Adrenal gland (tissue), 12 donors: ENCODE results near the gene CRELD1. TPM values are rescaled to one million over a fixed set of nuclear protein-coding genes. Genes with fewer than 3 reads are reported as not detected.
A peak's percentile ranks its signal among the peaks of the same experiment; 100 is the strongest.
"Not testable (repeated sequence)": the region's sequence is repeated elsewhere in the genome, so short reads cannot be mapped to it uniquely, and the experiment has no call there.

Experiments
- DNase-seq, 7 donors: peaks; one replicate each; pipeline ENCODE4 v3.0.0-alpha.2; 2019 to 2020
- H3K27ac ChIP-seq, 5 donors: fragments of 200-600 bp; sonication (generic) in 4 of 5; 1 replicate in 3 of 5; 2 replicates in 2 of 5; pipeline versions ENCODE4 v1.5.1 to v1.8.0; 2016 to 2020; ENCODE audit warnings: mild to moderate bottlenecking in 1 of 5
- H3K27me3 ChIP-seq: fragments of 200-600 bp; 2 replicates; pipeline ENCODE4 v1.8.0; 2021
- H3K36me3 ChIP-seq, 2 donors: fragments of 200-600 bp; replicated peaks in 1 of 2; 1 replicate in 1 of 2; 2 replicates in 1 of 2; pipeline versions ENCODE4 v1.5.1 to v1.8.0; 2018 to 2022
- H3K4me1 ChIP-seq, 2 donors: fragments of 200-600 bp; replicated peaks in 1 of 2; 1 replicate in 1 of 2; 2 replicates in 1 of 2; pipeline versions ENCODE4 v1.5.1 to v1.8.0; 2018 to 2021
- H3K4me3 ChIP-seq, 4 donors: fragments of 200-600 bp; sonication (generic) in 3 of 4; one replicate each; pipeline ENCODE4 v1.5.1; 2016 to 2018
- H3K9me3 ChIP-seq, 3 donors: fragments of 200-600 bp; sonication (generic) in 1 of 3; replicated peaks in 1 of 3; 1 replicate in 2 of 3; 2 replicates in 1 of 3; pipeline versions ENCODE4 v1.5.1 to v1.8.0; 2016 to 2021
- CTCF ChIP-seq, 6 experiments: fragments of 450-650 bp in 4 of 6; fragments of 200-600 bp in 2 of 6; sonication (generic) in 1 of 6; IDR thresholded peaks; 1 replicate in 5 of 6; 2 replicates in 1 of 6; pipeline versions ENCODE4 v1.5.1 to v1.8.0; 2016 to 2021; ENCODE audit warnings: antibody characterized with exemption in 6 of 6, mild to moderate bottlenecking in 2 of 6, moderate library complexity in 1 of 6
- POLR2A ChIP-seq, 2 donors: fragments of 450-650 bp; IDR thresholded peaks; one replicate each; pipeline ENCODE4 v1.6.1; 2017; ENCODE audit warnings: antibody characterized with exemption in 2 of 2, mild to moderate bottlenecking in 2 of 2, moderate library complexity in 1 of 2
- WGBS, 4 donors: extraction: QIAGEN DNeasy Blood & Tissue Kit in 2 of 4; methylation state at CpG; one replicate each; pipeline versions ENCODE4 v1.1.5 to v1.1.7; 2013 to 2017; 5-methylcytosine and 5-hydroxymethylcytosine counted together
- intact Hi-C, 2 donors: fragments of 100-400 bp; cut with DNase I; formaldehyde crosslinking; loops; one replicate each; pipeline versions ENCODE4 v1.14.1 to v1.15.0; 2022 to 2023
- polyA plus RNA-seq, 3 donors: library from polyadenylated mRNA; stranded (reverse); fragments of 200-250 nt in 2 of 3; fragments of 350-450 nt in 1 of 3; fragmentation: Illumina TruSeq in 1 of 3; extraction: RNeasy Lipid Tissue Mini Kit (QIAGEN cat#74804) in 1 of 3; gene quantifications; one replicate each; pipeline ENCODE4 v1.2.3, GENCODE V29; 2013 to 2014
- total RNA-seq, 9 donors: library from RNA; depleted of rRNA in 4 of 9; stranded (reverse); fragments of >200 nt in 4 of 9; fragments of 120-200 nt in 1 of 9; fragmentation: NEBNext Ultra II Directional in 1 of 9; extraction: Animal tissue kit (Norgen Biotek cat#: 25700) in 1 of 9; gene quantifications; one replicate each; pipeline versions ENCODE4 v1.1.0 to v1.2.4, GENCODE V29; 2013 to 2023
- donor health status: healthy with polysubstance abuse.
- donor health status: Bipolar disorder and iron deficiency.
- donor health status: DM: yes; HTN: yes; CAD: no.
- donor health status: DM: no; HTN: no; CAD: no.
- donor health status: DM: no; HTN: no; CAD: no.
- donor health status: DM: yes; HTN: yes; CAD: no.

The CRELD1 gene
- total and polyA plus RNA-seq, 12 donors, result 28.8 to 137 (median 47.8) TPM

- TF ChIP-seq POLR2A (IDR thresholded peaks at IDR 0.05) (no peak), CTCF (IDR thresholded peaks at IDR 0.05) (no peak)
- Histone ChIP-seq H3K27me3 (no peaks in the 10 kb centered on the region), H3K4me1 (peaks cover 19 to 21% of the 10 kb centered on the region in 2 donors), H3K4me3 (no peak overlapping the region), H3K27ac (peak overlapping the region in 2 of 5 donors; percentile 66 to 75), H3K36me3 (peaks cover 0 to 4% of the 10 kb centered on the region in 2 donors), H3K9me3 (no peaks in the 10 kb centered on the region)
- no peak for DNase-seq
- intact Hi-C loops, result no loop called here
- WGBS, 4 donors, result 75 to 81% (median 78%) methylated on average over 6 to 8 of the region's 8 CpGs
Measured at GRCh38 chr3:9898467-9899241, 35.0 kb upstream of the CRELD1 start.

DNA sequence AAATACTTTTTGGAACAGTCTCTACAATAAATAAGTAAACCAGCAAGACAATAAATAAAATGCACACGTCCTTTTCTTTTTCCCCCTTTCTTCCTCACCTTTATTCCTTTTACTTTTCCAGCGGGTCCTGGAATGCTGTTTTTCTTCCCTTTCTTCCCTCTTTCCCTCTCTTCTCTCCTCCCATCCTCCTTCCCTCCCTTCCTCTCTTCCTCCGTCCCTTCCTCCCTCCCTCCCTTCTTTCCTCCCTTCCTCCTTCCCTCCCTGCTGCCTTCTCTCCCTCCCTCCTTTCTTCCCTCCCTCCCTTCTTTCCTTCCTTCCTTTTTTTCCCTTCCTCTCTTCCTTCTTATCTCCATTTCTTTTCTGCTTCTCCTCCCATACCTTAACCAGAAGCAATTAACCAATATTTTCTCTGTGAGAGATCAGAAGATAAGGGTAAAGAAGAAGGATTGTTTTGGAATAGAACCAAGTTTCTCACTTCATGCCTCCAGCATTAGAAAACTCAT, 34.3 kb upstream of the CRELD1 start:
- intact Hi-C loops, result no loop called here
- H3K9me3 ChIP-seq, result no peaks in the 10 kb centered on the region
- no peak overlapping the region for H3K4me3 ChIP-seq
- H3K27me3 ChIP-seq, result no peaks in the 10 kb centered on the region
- DNase-seq, result no peak
- no peak for TF ChIP-seq POLR2A (IDR thresholded peaks at IDR 0.05)
- TF ChIP-seq CTCF (IDR thresholded peaks at IDR 0.05), result no peak
- H3K4me1 ChIP-seq, result peaks cover 13 to 14% of the 10 kb centered on the region in 2 donors
- WGBS, 4 donors, result 68 to 76% (median 71%) methylated on average over 3 of the region's 3 CpGs
- H3K27ac ChIP-seq, result no peak overlapping the region
- no peaks in the 10 kb centered on the region for H3K36me3 ChIP-seq

DNA sequence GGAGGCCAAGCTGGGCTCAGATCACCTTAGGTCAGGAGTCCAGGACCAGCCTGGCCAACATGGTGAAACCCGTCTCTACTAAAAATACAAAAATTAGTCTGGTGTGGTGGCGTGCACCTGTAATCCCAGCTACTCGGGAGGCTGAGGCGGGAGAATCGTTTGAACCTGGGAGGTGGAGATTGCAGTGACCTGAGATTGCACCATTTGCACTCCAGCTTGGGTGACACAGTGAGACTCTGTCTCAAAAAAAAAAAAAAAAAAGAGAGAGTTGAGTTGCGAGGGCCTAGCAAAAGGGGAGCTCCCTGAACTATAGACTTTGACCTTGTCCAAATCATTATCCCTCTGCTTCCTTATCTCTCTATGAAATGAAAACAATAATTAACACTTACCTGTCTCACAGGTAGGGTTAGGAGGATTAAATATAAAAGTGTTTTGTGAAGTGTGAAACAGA, 32.6 kb upstream of the CRELD1 start:
- WGBS, 4 donors, result 91 to 93% (median 93%) methylated on average over 6 of the region's 6 CpGs
- H3K36me3 ChIP-seq, intact Hi-C loops, H3K4me3 ChIP-seq, H3K27ac ChIP-seq, DNase-seq, H3K9me3 ChIP-seq, H3K27me3 ChIP-seq: not testable (repeated sequence)
- peaks cover 13 to 14% of the 10 kb centered on the region in 2 donors for H3K4me1 ChIP-seq

- DNase-seq, result no peak
- no peak overlapping the region for H3K27ac ChIP-seq
- intact Hi-C loops, result no loop called here
- peaks cover 13 to 14% of the 10 kb centered on the region in 2 donors for H3K4me1 ChIP-seq
- no peaks in the 10 kb centered on the region for H3K36me3 ChIP-seq
- no peak for TF ChIP-seq CTCF (IDR thresholded peaks at IDR 0.05)
- TF ChIP-seq POLR2A (IDR thresholded peaks at IDR 0.05), result no peak
- no peaks in the 10 kb centered on the region for H3K9me3 ChIP-seq
- WGBS, 4 donors, result 64 to 80% (median 70%) methylated on average over 2 to 5 of the region's 5 CpGs
- no peak overlapping the region for H3K4me3 ChIP-seq
- H3K27me3 ChIP-seq, result no peaks in the 10 kb centered on the region
Measured at GRCh38 chr3:9901967-9902366, 31.7 kb upstream of the CRELD1 start.
